ENCODE results near the gene RTKN. TPM values are rescaled to one million over a fixed set of nuclear protein-coding genes. Genes with fewer than 3 reads are reported as not detected.

RTKN gene
- total and polyA plus RNA-seq, 12 donors = 9.3 to 33.9 (median 16.2) TPM

- TF ChIP-seq CTCF (IDR thresholded peaks at IDR 0.05) = no peak
- 78% methylated on average over 2 of the region's 2 CpGs for WGBS, 2 donors
- no peaks in the 10 kb centered on the region for H3K4me1 ChIP-seq
- no peaks in the 10 kb centered on the region for H3K27me3 ChIP-seq
- no peaks in the 10 kb centered on the region for H3K9me3 ChIP-seq
- DNase-seq (no peak), ATAC-seq (no peak)
- H3K27ac ChIP-seq = no peak overlapping the region
- intact Hi-C loops (cut with DNase I) = no loop called here
- H3K36me3 ChIP-seq = no peaks in the 10 kb centered on the region
- no peak overlapping the region for H3K4me3 ChIP-seq
Measured at GRCh38 chr2:74401891-74402290, 39.8 kb downstream of the RTKN start.

- no peaks in the 10 kb centered on the region for H3K27me3 ChIP-seq
- H3K36me3 ChIP-seq = no peaks in the 10 kb centered on the region
- no peaks in the 10 kb centered on the region for H3K4me1 ChIP-seq
- no peak overlapping the region for H3K4me3 ChIP-seq
- H3K9me3 ChIP-seq = no peaks in the 10 kb centered on the region
- DNase-seq = no peak
- intact Hi-C loops (cut with DNase I) = loop anchor here in 3 of 10 donors (5.0 to 10.0 kb wide), 3 partner anchors 125 to 152 kb away; no protein-coding TSS in a partner anchor
- no peak overlapping the region for H3K27ac ChIP-seq
- TF ChIP-seq CTCF (IDR thresholded peaks at IDR 0.05) = peak in 8 of 9 donors; percentile 32 to 60 (median 46)
- ATAC-seq = peak in 3 of 8 donors; percentile 26 to 34 (median 27)
Measured at GRCh38 chr2:74399785-74400184, 42.0 kb downstream of the RTKN start.

DNA sequence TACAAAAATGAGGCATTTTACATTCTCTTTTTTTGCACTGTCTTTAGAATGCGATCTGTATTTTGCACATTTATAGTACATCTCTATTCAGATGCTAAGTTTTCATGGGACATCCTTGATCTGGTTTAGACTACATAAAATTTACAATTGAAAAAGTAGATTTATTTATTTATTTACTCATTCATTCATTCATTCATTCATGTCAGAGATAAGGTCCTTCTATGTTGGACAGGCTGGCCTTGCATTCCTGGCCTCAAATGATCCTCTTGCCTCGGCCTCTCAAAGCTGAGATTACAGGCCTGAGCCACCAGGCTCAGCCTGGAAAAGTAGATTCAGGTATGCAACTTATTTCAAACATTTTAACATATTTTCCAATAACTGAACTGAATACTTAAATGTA, 45.6 kb downstream of the RTKN start:
- no peak for TF ChIP-seq CTCF (IDR thresholded peaks at IDR 0.05)
- 89 to 97% methylated on average over 2 of the region's 2 CpGs for WGBS, 2 donors
- intact Hi-C loops (cut with DNase I) = loop anchor here in 3 of 10 donors (5.0 to 10.0 kb wide), 3 partner anchors 121 to 149 kb away; no protein-coding TSS in a partner anchor
- DNase-seq = no peak
- no peak for ATAC-seq
- no peak overlapping the region for H3K4me3 ChIP-seq
- no peak overlapping the region for H3K27ac ChIP-seq
- H3K27me3 ChIP-seq = no peaks in the 10 kb centered on the region
- H3K4me1 ChIP-seq = peaks cover 0 to 5% (median under 1%) of the 10 kb centered on the region in 9 donors
- H3K36me3 ChIP-seq = no peaks in the 10 kb centered on the region
- no peaks in the 10 kb centered on the region for H3K9me3 ChIP-seq

DNA sequence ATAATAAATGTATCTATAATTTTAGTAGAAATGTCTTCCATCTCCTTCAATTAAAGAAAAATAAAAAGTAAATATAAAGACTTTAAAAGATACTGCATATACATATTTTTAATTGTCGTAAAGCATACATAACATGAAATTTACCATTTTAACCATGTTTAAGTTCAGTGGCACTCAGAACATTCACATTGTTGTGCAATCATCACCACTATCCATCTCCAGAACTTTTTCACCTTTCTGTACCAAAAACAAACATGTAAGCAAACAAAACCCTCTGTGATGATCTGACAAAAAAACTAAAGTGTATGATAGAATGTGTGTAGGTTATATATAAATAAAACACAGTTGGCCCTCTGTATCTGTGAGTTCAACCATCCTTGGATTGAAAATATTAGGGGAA, 48.2 kb downstream of the RTKN start:
- ATAC-seq (no peak), DNase-seq (no peak)
- no peak for TF ChIP-seq CTCF (IDR thresholded peaks at IDR 0.05)
- no peaks in the 10 kb centered on the region for H3K36me3 ChIP-seq
- 91 to 93% methylated on average over 1 of the region's 1 CpG for WGBS, 2 donors
- no peak overlapping the region for H3K27ac ChIP-seq
- H3K9me3 ChIP-seq = no peaks in the 10 kb centered on the region
- H3K27me3 ChIP-seq = no peaks in the 10 kb centered on the region
- peaks cover 5 to 30% (median 26%) of the 10 kb centered on the region in 9 donors for H3K4me1 ChIP-seq
- no peak overlapping the region for H3K4me3 ChIP-seq
- intact Hi-C loops (cut with DNase I) = loop anchor here in 7 of 10 donors (5.0 to 10.0 kb wide), 6 partner anchors 51 to 141 kb away; partner anchors contain the start of gene SLC4A5 (in 1 of the 7)

Measured in heart right ventricle (tissue), 16 donors.